AG20443 (cell line): ENCODE data around the gene MYF5.

Experiments
- DNase-seq: peaks from one replicate; pipeline ENCODE4 v3.0.0; 2012; ENCODE audit warnings: low spot score, mixed read lengths

Gene MYF5

DNA sequence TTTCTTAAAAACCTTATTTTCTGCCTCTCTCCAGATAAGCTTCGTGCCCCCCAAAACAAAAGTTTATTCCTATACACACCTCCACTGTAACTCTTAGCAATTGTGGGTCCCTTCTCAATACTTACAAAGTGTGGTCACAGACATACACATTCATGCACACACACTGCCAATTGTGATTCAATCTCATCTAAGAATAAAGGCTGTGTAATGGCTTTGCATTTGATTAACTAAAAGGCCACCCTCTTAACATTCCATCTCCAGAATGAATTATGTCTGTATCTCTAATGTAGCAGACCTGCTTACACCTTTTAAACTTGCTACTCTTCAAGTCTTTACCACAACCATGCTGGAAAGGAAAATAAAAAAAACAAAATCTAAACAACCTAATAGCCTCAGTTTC, 49.5 kb downstream of the MYF5 start:
- DNase-seq: no peak

GRCh38 chr12:80766897-80767296, 50.2 kb downstream of the MYF5 start:
- no peak for DNase-seq
